Heart right ventricle (tissue), 16 donors: ENCODE data around the gene UROD. TPM values are rescaled to one million over a fixed set of nuclear protein-coding genes. Genes with fewer than 3 reads are reported as not detected.
"Not testable (repeated sequence)": the region's sequence is repeated elsewhere in the genome, so short reads cannot be mapped to it uniquely, and the experiment has no call there.

Experiments
- ATAC-seq, 8 donors: fragments of 200-7000 bp; cut with Tn5 transposase; one replicate each; pipeline ENCODE4 v1.9.1; 2020; ENCODE audit warnings: mild to moderate bottlenecking in 8 of 8, moderate library complexity in 8 of 8, moderate number of reproducible peaks in 1 of 8
- DNase-seq, 2 donors: peaks; one replicate each; pipeline ENCODE4 v3.0.0-alpha.2; 2020
- H3K27ac ChIP-seq, 10 donors: fragments of 200-600 bp; sonication (generic) in 2 of 10; one replicate each; pipeline versions ENCODE4 v1.5.0 to v1.8.0; 2020 to 2022; ENCODE audit warnings: mild to moderate bottlenecking in 3 of 10
- H3K27me3 ChIP-seq, 7 donors: fragments of 200-600 bp; one replicate each; pipeline ENCODE4 v1.8.0; 2021 to 2022; ENCODE audit warnings: mild to moderate bottlenecking in 2 of 7
- H3K36me3 ChIP-seq, 9 donors: fragments of 200-600 bp; sonication (generic) in 1 of 9; one replicate each; pipeline versions ENCODE4 v1.5.0 to v1.8.0; 2020 to 2022; ENCODE audit warnings: mild to moderate bottlenecking in 2 of 9
- H3K4me1 ChIP-seq, 9 donors: fragments of 200-600 bp; sonication (generic) in 1 of 9; one replicate each; pipeline versions ENCODE4 v1.5.0 to v1.8.0; 2020 to 2022; ENCODE audit warnings: mild to moderate bottlenecking in 4 of 9
- H3K4me3 ChIP-seq, 10 donors: fragments of 200-600 bp; sonication (generic) in 2 of 10; one replicate each; pipeline versions ENCODE4 v1.5.0 to v1.8.0; 2020 to 2022; ENCODE audit warnings: mild to moderate bottlenecking in 7 of 10, moderate library complexity in 2 of 10
- H3K9me3 ChIP-seq, 11 donors: fragments of 200-600 bp in 10 of 11; sonication (generic) in 2 of 11; one replicate each; pipeline versions ENCODE4 v1.5.0 to v1.8.0; 2013 to 2022; ENCODE audit warnings: mild to moderate bottlenecking in 2 of 11, control low read depth in 1 of 11, moderate library complexity in 1 of 11
- CTCF ChIP-seq, 9 donors: fragments of 200-600 bp; sonication (generic) in 2 of 9; IDR thresholded peaks; one replicate each; pipeline versions ENCODE4 v1.5.0 to v1.8.0; 2021 to 2022; ENCODE audit warnings: antibody characterized with exemption in 9 of 9, mild to moderate bottlenecking in 5 of 9, moderate library complexity in 1 of 9
- WGBS, 2 donors: extraction: QIAGEN DNeasy Blood & Tissue Kit; methylation state at CpG; one replicate each; pipeline ENCODE4 v1.1.7; 2013; ENCODE audit warnings: inconsistent platforms in 1 of 2; 5-methylcytosine and 5-hydroxymethylcytosine counted together
- intact Hi-C, 10 donors: fragments of 100-400 bp; cut with DNase I; formaldehyde crosslinking; loops; one replicate each; pipeline versions ENCODE4 v1.11.1 to v1.14.2; 2022
- polyA plus RNA-seq, 2 donors: library from polyadenylated mRNA; stranded (reverse); fragments of 200-250 nt; gene quantifications; one replicate each; pipeline ENCODE4 v1.2.3, GENCODE V29; 2013
- total RNA-seq, 10 donors: library from RNA; stranded (reverse); fragmentation: NEBNext Ultra II Directional in 3 of 10; extraction: Animal tissue kit (Norgen Biotek cat#: 25700) in 3 of 10; gene quantifications; one replicate each; pipeline versions ENCODE4 v1.2.1 to v1.2.4, GENCODE V29; 2021 to 2023
- donor health status: Arrhythmogenic right ventricular cardiomyopathy.
- donor health status: ischemic (EF 13 %, LVEDD 7.1; RV severe dilation, severe dysfunction).
- donor health status: healthy with polysubstance abuse.
- donor health status: DM: no; HTN: yes; CAD: no.
- donor health status: DM: no; HTN: no; CAD: no.
- donor health status: ischemic (EF 25% LVEDD 6.9; RV normal size, moderate dysfunction).
- donor health status: ischemic (EF 25% LVEDD 5.7; RV mildly dilated, moderate dysfunction).
- donor health status: healthy.
- donor health status: DM: yes; HTN: yes; CAD: no.
- donor health status: Ischemic cardiomyopathy.
- donor health status: ischemic (EF 35%, LVEDD 5.7; RV mildly dilated, moderate dysfunction).
- donor health status: nonischemic (EF 11% LVEDD 7.7; RV severe dilation, severe dysfunction).
- donor health status: DM: yes; HTN: yes; CAD: no.
- donor health status: PGD.
- donor health status: ischemic (EF 29% LVEDD 5.4; RV normal size, mild dysfunction).
- donor health status: nonischemic (EF 23%, LVEDD 6.1; RV moderate dilation, normal function).

UROD gene
- total and polyA plus RNA-seq, 12 donors = 68.1 to 109 (median 83.9) TPM

DNA sequence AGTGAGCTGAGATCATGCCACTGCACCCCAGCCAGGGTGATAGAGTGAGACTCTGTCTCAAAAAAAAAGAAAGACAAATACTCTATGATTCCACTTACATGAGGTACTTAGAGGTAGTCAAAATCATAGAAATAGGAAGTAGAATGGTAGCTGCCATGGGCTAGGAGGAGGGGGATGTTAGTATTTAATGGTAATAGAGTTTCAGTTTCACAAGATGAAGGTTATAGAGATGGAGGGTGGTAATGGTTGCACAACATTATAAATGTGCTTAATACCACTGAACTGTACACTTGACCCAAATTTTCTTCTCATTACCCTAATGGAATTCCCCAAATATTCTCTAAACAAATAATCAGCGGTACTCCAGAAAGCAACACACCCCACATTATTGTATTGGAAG, 38.4 kb upstream of the UROD start:
- Histone ChIP-seq H3K27me3 (no peaks in the 10 kb centered on the region), H3K27ac (no peak overlapping the region), H3K9me3 (peaks cover 0 to 6% (median 0%) of the 10 kb centered on the region in 11 donors), H3K4me3 (no peak overlapping the region), H3K4me1 (no peaks in the 10 kb centered on the region), H3K36me3 (peaks cover 0 to 87% (median 35%) of the 10 kb centered on the region in 9 donors)
- WGBS, 2 donors = 94 to 100% methylated on average over 1 of the region's 1 CpG
- intact Hi-C loops = no loop called here
- no peak for TF ChIP-seq CTCF (IDR thresholded peaks at IDR 0.05)
- DNase-seq = no peak
- no peak for ATAC-seq

- Histone ChIP-seq H3K27ac (no peak overlapping the region), H3K27me3 (no peaks in the 10 kb centered on the region), H3K36me3 (peaks cover 0 to 95% (median 35%) of the 10 kb centered on the region in 9 donors), H3K4me3 (no peak overlapping the region), H3K9me3 (peaks cover 0 to 6% (median 0%) of the 10 kb centered on the region in 11 donors), H3K4me1 (peaks cover 0 to 5% (median 0%) of the 10 kb centered on the region in 9 donors)
- intact Hi-C loops = no loop called here
- TF ChIP-seq CTCF (IDR thresholded peaks at IDR 0.05) = no peak
- ATAC-seq (no peak), DNase-seq (no peak)
- 99% methylated on average over 2 of the region's 2 CpGs for WGBS, 2 donors
These were observed 35.8 kb upstream of the UROD start for GRCh38 chr1:44976252-44976651.

- H3K4me3 ChIP-seq, intact Hi-C loops, H3K4me1 ChIP-seq, ATAC-seq, H3K27me3 ChIP-seq, H3K27ac ChIP-seq, H3K9me3 ChIP-seq, DNase-seq: not testable (repeated sequence)
- peaks cover 0 to 92% (median 35%) of the 10 kb centered on the region in 9 donors for H3K36me3 ChIP-seq
- WGBS, 2 donors = 95 to 96% methylated on average over 4 of the region's 4 CpGs
These were observed 34.7 kb upstream of the UROD start for GRCh38 chr1:44977372-44977771.

DNA sequence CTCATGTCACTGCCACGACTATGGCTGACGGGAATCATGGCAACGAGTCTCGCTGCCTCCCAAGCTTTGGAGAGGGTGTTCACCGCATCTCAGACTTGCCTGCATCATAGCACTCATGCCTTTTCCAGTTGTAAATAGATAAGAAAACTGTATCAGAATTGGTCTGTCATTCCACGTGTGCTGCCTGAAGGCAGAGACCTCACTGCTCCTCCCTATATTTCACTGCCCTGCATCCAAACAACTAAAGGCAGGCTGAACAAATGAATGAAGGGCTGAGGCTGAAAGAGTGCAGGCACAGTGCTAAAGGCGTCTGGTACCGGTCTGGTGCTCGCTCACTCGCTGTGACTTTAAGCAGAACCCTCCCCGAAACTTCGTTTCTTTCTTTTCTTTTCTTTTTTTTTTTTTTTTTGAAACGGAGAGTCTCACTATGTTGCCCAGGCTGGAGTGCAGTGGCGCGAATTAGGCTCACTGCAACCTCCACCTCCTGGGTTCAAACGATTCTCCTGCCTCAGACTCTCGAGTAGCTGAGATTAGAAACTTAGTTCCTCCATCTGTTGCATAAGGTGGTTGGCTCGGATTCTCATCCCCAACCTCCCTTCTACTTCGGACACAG, 26.2 kb upstream of the UROD start:
- Histone ChIP-seq H3K4me1 (peaks cover 2 to 27% (median 10%) of the 10 kb centered on the region in 9 donors), H3K4me3 (peak overlapping the region; percentile 55 to 89 (median 75)), H3K27ac (peak overlapping the region in 9 of 10 donors; percentile 29 to 84 (median 77)), H3K9me3 (no peaks in the 10 kb centered on the region), H3K36me3 (peaks cover 0 to 11% (median 0%) of the 10 kb centered on the region in 9 donors), H3K27me3 (no peaks in the 10 kb centered on the region)
- intact Hi-C loops = loop anchor here in 5 of 10 donors (2.0 to 5.0 kb wide), 4 partner anchors 25 to 154 kb away; partner anchors contain the start of genes HECTD3 (in 1 of the 5) and PTCH2 (in 1 of the 5)
- no peak for TF ChIP-seq CTCF (IDR thresholded peaks at IDR 0.05)
- ATAC-seq = peak in 6 of 8 donors; percentile 1 to 71 (median 8)
- DNase-seq = no peak
- 4% methylated on average over 19 of the region's 19 CpGs for WGBS, 2 donors
